Frontal cortex (tissue), 4 donors: ENCODE data around the gene FOXG1. TPM values are rescaled to one million over a fixed set of nuclear protein-coding genes. Genes with fewer than 3 reads are reported as not detected.
A peak's percentile ranks its signal among the peaks of the same experiment; 100 is the strongest.

ENCODE experiments used
- DNase-seq, 2 donors: peaks; one replicate each; pipeline ENCODE4 v3.0.0; 2012; ENCODE audit warnings: low spot score in 2 of 2
- FAIRE-seq: peaks from 2 replicates; lab custom pipeline; 2012; peaks lifted over from hg19 to GRCh38; lab: Jason Lieb, UNC
- total RNA-seq: library from RNA; depleted of rRNA; stranded (reverse); fragments of >200 nt; gene quantifications from one replicate; pipeline ENCODE4 v1.2.3, GENCODE V29; 2014
- donor health status: control.
- donor health status: control.
- donor health status: control.

Gene FOXG1
- total RNA-seq, 1 donor from 2014 or later: 65.2 TPM

- DNase-seq (no peak), FAIRE-seq (no peak)
Measured at GRCh38 chr14:28773861-28774691, 7.5 kb downstream of the FOXG1 start.

- no peak for DNase-seq
- no peak for FAIRE-seq
Measured at GRCh38 chr14:28774764-28775735, 8.5 kb downstream of the FOXG1 start.

DNA sequence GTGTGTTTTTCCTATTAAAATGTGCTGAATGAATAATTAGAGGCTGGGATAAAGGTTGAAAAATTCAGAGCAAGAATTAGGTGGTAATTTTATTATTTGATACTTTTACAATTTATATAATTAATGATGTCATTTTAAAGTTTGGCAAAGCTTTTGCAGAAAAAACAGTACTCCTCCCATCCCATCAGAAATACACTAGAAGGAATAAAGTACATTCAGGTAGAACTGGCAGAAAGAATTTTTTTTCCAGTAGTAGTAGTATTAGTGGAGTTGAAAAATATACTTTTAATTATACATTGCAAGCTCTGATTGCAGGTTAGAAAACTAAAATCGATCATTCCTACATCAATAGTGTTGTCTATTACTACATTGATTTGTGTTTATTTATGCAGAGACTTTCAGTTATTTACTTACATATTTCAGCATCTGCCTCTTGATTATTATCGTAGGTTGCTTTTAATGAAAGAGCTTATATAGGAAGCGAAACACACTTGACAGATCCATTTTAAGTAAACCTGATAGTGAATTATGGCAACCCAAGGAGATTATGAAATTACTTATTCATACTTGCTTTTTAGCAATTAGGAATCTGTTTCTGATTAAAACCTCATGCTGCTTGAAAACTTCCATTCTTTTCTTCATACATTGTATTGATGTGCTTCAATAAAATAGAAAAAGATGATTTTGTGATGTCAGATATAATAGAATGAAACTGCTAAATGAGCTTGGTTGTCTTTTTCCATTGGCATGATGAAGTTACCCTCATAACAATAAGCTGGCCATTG is 10.1 kb downstream of the FOXG1 start:
- DNase-seq (no peak), FAIRE-seq (no peak)

DNA sequence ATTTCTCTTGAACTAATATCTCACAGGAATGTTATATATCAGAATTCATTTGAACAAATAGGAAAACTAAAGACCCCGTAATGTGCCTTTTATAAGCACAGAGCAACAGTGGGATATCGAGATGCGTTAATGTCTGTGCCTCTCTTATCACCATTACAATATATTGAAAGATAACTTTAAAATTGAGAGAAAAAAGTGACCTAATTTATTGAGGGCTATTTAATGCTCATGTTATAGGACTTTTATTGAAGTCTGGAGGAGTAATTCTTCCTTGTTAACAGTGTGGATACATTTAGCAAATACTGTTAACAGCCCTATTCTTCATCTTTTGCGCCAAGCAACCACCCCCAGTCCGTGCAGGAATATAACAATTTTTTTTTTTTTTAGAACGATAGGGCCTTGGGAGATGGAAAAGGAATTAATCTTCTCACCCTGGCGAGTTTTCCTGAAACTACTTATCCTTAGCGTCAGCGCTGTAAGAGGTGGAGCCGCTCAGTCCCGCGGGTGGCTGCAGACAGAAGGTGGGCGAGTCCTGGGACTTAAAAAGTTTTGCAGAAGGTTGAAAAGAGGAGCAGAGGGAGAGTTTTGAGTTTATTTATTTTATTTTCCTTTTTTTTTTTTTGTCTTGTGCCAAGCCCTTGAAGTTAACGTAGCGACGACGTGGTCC is 11.0 kb downstream of the FOXG1 start:
- FAIRE-seq (no peak), DNase-seq (no peak)

DNA sequence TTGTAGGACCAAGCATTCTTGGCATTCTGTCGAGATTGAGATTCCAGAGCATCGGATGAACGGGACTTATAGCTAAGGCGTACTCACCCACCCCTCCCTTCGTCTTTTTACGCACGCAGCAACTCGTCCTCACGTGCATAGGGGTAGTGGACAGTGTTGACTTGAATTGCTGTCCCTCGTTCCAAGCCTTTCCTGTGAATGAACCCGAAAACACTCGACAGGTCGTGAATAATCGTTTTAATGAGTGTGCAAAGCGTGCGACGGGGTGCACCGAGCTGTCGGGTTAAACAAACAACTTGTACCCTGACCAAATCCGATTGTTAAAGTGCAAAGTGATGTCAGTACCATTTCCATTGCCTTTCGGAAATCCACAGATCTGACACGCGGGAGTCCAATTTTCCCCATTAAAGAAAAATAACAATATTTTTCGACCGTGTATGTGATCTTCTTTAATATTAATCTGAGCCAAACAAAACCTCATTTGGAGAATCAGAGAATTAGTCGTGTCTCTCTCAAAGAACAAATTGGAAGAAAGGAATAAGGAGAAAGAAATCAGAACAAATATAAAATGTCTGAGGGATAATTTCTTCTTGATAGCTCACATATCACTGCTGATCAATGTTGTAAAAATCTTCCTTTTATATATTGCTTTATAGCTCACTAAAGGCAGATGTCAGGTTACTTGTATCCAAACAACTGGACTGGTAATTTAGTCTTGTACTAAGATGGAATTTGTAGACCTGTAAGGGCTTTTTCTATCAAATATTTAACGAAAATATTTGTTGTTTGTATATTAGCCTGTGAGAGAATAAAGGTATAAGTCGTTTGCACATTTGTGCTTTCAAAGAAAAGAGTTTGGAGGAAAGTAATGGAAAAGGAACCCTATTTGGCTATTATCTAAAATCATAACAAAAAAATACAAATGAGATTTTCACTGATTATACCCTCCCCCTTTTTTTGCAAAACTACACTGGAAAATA is 11.8 kb downstream of the FOXG1 start:
- FAIRE-seq (no peak), DNase-seq (peak in 1 of 2 donors; percentile 5)

DNA sequence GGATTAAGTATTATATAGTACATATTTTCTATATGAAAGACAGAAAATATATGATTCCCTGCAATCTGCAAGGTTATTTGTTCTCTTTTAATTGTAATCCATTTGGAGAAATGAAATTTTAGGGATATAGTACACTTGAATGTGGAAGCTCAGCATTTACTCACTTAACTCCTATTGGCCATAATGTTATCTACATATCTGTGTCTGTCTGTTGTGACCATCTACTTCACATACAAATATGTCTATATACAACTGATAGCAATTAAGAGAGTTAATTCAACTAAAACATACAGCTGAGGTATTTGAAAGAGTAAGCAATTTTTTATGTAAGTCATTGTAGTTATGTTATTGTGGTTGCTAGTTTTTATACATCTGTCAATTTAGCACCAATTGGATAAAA is 12.9 kb downstream of the FOXG1 start:
- DNase-seq (no peak), FAIRE-seq (no peak)

DNA sequence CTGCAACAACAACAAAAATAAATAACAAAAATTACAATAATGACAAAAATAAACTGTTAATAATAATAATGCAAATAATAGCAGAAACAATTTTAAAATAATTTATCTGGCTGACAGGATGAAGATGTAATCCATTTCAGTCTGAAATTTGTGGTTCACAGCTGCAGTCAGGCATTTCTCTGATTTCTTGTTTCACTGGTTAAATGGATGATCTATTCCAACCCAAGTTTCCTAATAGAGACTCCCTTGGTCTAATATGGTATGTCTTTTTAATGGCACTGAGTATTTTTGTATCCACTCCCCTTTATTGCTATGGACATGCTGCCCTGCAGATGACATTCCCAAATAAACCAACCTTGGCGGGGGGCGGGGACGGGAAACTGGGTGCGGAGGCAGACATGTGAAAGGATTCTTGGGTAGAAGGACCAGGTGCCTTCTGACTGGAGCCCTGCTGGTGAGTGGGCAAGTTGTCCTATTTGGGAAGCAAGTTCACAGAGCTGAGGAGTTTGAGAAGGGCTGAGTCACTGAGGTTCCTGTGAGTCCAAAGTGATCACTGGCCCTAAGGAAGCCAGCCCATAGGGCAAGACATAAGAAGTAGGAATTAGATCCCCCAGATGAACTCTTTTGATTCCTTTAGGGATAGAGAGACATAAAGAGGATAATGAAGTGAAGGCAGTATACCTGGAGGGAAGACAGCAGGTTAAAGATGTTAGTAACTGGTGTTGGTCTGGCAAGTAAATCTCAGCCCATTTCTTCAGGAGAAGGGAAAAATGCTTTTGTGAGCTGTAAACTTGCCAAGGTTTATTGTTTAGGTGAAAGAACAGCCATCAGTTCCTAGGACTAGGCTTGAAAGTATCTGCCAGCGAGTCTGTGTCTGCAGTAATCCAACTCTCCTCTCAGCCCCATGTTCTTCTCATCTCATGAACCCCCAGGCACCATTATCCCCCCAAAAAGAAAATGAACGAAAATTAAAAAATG is 14.5 kb downstream of the FOXG1 start:
- FAIRE-seq: no peak
- no peak for DNase-seq

GRCh38 chr14:28782301-28782700 is 15.7 kb downstream of the FOXG1 start:
- DNase-seq (no peak), FAIRE-seq (no peak)

- FAIRE-seq (no peak), DNase-seq (no peak)
Measured at GRCh38 chr14:28783664-28784063, 17.1 kb downstream of the FOXG1 start.

DNA sequence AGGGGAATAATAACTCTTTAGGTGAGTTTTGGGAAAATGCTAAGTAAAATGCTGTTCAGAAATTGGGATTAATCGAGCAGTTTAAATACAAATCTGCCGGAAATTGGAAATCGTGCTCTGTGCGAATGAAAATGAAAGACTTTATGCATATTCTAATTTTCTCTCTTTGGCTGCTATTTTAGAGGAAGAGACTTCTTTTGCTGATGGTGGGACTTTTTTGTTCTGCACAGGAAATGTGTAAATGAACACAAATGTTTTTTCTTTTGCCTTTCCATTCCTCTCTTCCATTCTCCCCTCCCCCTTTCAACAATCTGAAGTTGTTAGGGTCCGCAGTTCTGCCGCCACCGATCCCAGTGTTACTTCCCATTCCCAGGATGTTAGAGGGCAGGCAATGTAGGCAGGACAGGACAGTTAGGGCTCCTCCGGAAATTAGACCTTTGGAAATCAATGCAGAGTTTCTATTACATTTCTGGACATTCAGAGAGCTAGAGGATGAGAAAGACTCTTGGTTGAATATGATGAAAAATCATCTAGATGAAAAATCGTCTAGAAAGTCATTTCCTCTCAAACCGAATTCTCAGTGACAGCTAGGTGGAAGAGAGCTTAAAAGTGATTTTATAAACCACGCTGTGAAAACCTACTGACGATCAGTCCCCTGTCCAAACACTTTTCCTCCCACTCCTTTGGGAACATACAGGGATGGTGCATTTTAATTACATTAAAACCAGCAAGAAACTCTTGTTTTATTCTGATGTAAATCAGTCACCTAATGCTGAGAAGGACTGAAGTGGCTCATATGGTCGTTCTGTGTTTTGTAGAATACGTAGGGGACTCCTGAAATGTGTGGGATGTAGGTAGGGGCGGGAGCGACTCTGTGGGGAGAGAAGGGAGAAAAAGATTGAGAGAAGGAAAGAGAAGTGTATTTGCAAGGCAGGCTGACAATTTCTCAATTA is 17.8 kb downstream of the FOXG1 start:
- FAIRE-seq (no peak), DNase-seq (no peak)

DNA sequence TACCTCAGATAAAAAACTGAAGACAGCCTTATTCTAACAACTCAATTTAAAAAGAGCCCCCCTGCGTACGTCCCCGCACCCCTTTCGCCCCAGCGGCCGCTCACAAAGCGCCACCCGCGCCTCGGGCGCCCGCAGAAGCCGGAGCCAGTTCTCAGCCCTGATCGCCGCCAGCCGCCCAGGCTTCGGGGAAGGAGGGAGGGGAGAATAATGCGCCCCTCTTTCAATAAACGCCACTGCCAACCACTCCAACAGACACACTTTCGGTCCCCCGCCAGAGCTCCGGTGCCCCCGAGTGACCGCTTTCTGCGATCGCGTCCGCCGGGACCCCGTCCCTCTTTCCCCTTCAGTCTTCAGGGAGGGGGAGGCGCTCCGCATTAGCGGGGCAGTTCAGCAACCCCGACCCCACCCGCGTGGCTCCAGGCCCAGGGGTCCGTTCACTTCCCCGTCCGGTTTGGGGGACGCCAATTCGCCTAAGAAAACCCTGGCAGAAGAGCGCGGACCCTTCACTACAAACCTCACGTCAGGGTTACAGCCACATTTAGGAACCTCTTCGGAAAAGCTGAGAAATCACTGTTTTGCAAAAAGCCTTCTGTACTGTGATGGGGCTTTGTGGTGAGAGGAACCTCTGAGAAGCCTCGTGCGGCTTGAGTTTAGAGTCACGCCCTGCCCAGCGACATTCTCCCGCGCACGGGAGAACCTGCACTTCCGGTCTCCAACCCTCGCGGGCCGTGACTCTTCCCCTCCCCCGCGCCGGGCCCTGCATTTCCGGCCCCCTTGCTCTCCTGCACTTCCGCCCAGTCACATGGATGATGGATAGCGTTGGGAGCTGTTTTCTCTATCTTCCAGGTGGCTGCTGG is 18.7 kb downstream of the FOXG1 start:
- DNase-seq: peak in 1 of 2 donors; percentile 49
- no peak for FAIRE-seq

GRCh38 chr14:28807518-28807917 is 40.9 kb downstream of the FOXG1 start:
- DNase-seq: no peak
- no peak for FAIRE-seq

GRCh38 chr14:28813810-28814209 is 47.2 kb downstream of the FOXG1 start:
- no peak for FAIRE-seq
- no peak for DNase-seq
